Measurements from ENCODE around the gene MMAA. TPM values are rescaled to one million over a fixed set of nuclear protein-coding genes. Genes with fewer than 3 reads are reported as not detected.

The MMAA gene
- polyA plus RNA-seq, 4 donors, result 10.0 to 14.6 (median 13.3) TPM

GRCh38 chr4:145697332-145697731 is 78.1 kb downstream of the MMAA start:
- no peak for DNase-seq (ENCODE audit: low read depth in 4 of 4, low spot score in 3 of 4)

- DNase-seq (ENCODE audit: low read depth in 4 of 4, low spot score in 3 of 4), result no peak
Measured at GRCh38 chr4:145698507-145698906, 79.3 kb downstream of the MMAA start.

- peak in 1 of 4 donors; percentile 48 for DNase-seq (ENCODE audit: low read depth in 4 of 4, low spot score in 3 of 4)
Measured at GRCh38 chr4:145703850-145704497, 84.8 kb downstream of the MMAA start.

- DNase-seq (ENCODE audit: low read depth in 4 of 4, low spot score in 3 of 4), result no peak
Measured at GRCh38 chr4:145709336-145709735, 90.2 kb downstream of the MMAA start.

Other genes starting within 250 kb of the MMAA start
- 10 to 100 TPM; 54.9 to 71.8 (median 69.3) TPM for gene SMAD1, start 137.5 kb upstream of the MMAA start, polyA plus RNA-seq (ENCODE audit: insufficient read length in 4 of 4)
- gene C4orf51, start 60.8 kb downstream of the MMAA start, polyA plus RNA-seq (ENCODE audit: insufficient read length in 4 of 4), result not detected

All from right renal pelvis (tissue), 4 donors.